HepG2 (cell line): ENCODE results near the gene C19orf73. TPM values are rescaled to one million over a fixed set of nuclear protein-coding genes. Genes with fewer than 3 reads are reported as not detected.

Experiments
- BHLHE40 ChIP-seq: IDR thresholded peaks from 2 replicates; pipeline ENCODE4 v1.6.1; 2011; ENCODE audit warnings: low read length, improper control_type of control experiment
- FOXJ3 ChIP-seq: sonication (generic); formaldehyde crosslinking; IDR thresholded peaks from 2 replicates; pipeline ENCODE4 v1.4.0; 2020; ENCODE audit warnings: missing genetic modification reagents, mild to moderate bottlenecking, borderline replicate concordance
- GFI1 ChIP-seq: sonication (generic); formaldehyde crosslinking; IDR thresholded peaks from 2 replicates; pipeline ENCODE4 v1.5.0; 2020; ENCODE audit warnings: missing genetic modification reagents, mild to moderate bottlenecking, borderline replicate concordance
- HNRNPLL ChIP-seq: fragments of 200-400 bp; formaldehyde crosslinking; IDR thresholded peaks from 2 replicates; pipeline ENCODE4 v1.6.1; 2017; ENCODE audit warnings: mild to moderate bottlenecking, low read depth, low read length; ENCODE audit not compliant: poor library complexity, severe bottlenecking
- KDM3A ChIP-seq: IDR thresholded peaks from 2 replicates; pipeline ENCODE4 v1.6.1; 2018; ENCODE audit warnings: low read depth, missing compliant biosample characterization
- MAFF ChIP-seq: IDR thresholded peaks from 2 replicates; pipeline ENCODE4 v1.6.1; 2011; ENCODE audit warnings: low read depth, low read length, improper control_type of control experiment
- MEF2D ChIP-seq: sonication (generic); formaldehyde crosslinking; IDR thresholded peaks from 2 replicates; pipeline ENCODE4 v1.5.1; 2020; ENCODE audit warnings: mild to moderate bottlenecking, missing genetic modification reagents
- MTA3 ChIP-seq: sonication (generic); formaldehyde crosslinking; IDR thresholded peaks from 2 replicates; pipeline ENCODE4 v1.4.0; 2020; ENCODE audit warnings: missing genetic modification reagents
- RFX1 ChIP-seq: fragments of 450-650 bp; IDR thresholded peaks from 2 replicates; pipeline ENCODE4 v1.6.1; 2017
- RXRB ChIP-seq: IDR thresholded peaks from 2 replicates; pipeline ENCODE4 v1.6.1; 2016; ENCODE audit warnings: borderline replicate concordance, missing genetic modification reagents, missing compliant biosample characterization
- SALL1 ChIP-seq: sonication (generic); formaldehyde crosslinking; IDR thresholded peaks from 2 replicates; pipeline ENCODE4 v1.8.0; 2022; ENCODE audit warnings: mild to moderate bottlenecking, missing genetic modification reagents
- TCF7L2 ChIP-seq: IDR thresholded peaks from 2 replicates; pipeline ENCODE4 v1.6.1; 2011; ENCODE audit warnings: mild to moderate bottlenecking, low read depth, low read length, moderate library complexity
- ZNF136 ChIP-seq: sonication (generic); formaldehyde crosslinking; IDR thresholded peaks from 2 replicates; pipeline ENCODE4 v1.8.1; 2022; ENCODE audit warnings: low read depth, mild to moderate bottlenecking, moderate library complexity, missing genetic modification reagents
- ZNF264 ChIP-seq: sonication (generic); formaldehyde crosslinking; IDR thresholded peaks from 2 replicates; pipeline ENCODE4 v1.4.0; 2020; ENCODE audit warnings: missing genetic modification reagents
- ZNF563 ChIP-seq: sonication (generic); formaldehyde crosslinking; IDR thresholded peaks from 2 replicates; pipeline ENCODE4 v1.8.0; 2022; ENCODE audit warnings: mild to moderate bottlenecking, moderate library complexity, missing genetic modification reagents
- ZNF792 ChIP-seq: IDR thresholded peaks from 2 replicates; pipeline ENCODE4 v1.6.1; 2016
- ZSCAN31 ChIP-seq: sonication (generic); formaldehyde crosslinking; IDR thresholded peaks from 2 replicates; pipeline ENCODE4 v1.5.0; 2020; ENCODE audit warnings: low read depth, mild to moderate bottlenecking, missing genetic modification reagents
- polyA plus RNA-seq, 8 experiments: library from polyadenylated mRNA; depleted of rRNA in 3 of 8; stranded (reverse) in 7 of 8; unstranded in 1 of 8; fragments of >200 nt; fragmentation: Illumina TruSeq in 4 of 8; extraction: Trizol in 4 of 8; gene quantifications; 2 replicates each; pipeline versions ENCODE4 v1.2.1 to v1.2.3, GENCODE V29; 2011 to 2016; ENCODE audit warnings: low read depth in 4 of 8, missing spikeins in 1 of 8, mixed read lengths in 1 of 8; ENCODE audit not compliant: insufficient read depth in 1 of 8
- total RNA-seq, 5 experiments: library from RNA; depleted of rRNA; stranded (reverse); fragments of >200 nt; fragmentation: Illumina TruSeq; extraction: Trizol; gene quantifications; 2 replicates each; pipeline ENCODE4 v1.2.3, GENCODE V29; 2016; ENCODE audit warnings: low read depth in 1 of 5
- TF ChIP-seq, protein P1 (sequence below): sonication (generic); formaldehyde crosslinking; IDR thresholded peaks from 2 replicates; pipeline ENCODE4 v1.8.1; 2023; ENCODE audit warnings: missing genetic modification reagents, mild to moderate bottlenecking, borderline replicate concordance
- TF ChIP-seq, protein P2 (sequence below): sonication (generic); formaldehyde crosslinking; IDR thresholded peaks from 2 replicates; pipeline ENCODE4 v1.4.0; 2020; ENCODE audit warnings: mild to moderate bottlenecking, missing genetic modification reagents
- TF ChIP-seq, protein P3 (sequence below): IDR thresholded peaks from 2 replicates; pipeline ENCODE4 v1.6.1; 2016
- TF ChIP-seq, protein P4 (sequence below): sonication (generic); formaldehyde crosslinking; conservative IDR thresholded peaks from 2 replicates; pipeline ENCODE4 v1.4.0; 2020; ENCODE audit warnings: missing genetic modification reagents

C19orf73 gene
- total and polyA plus RNA-seq, 2 of the 13 experiments (the other 11 are each of a cell fraction or from before 2014, with no cell fraction given): 1.4 to 1.5 TPM

DNA sequence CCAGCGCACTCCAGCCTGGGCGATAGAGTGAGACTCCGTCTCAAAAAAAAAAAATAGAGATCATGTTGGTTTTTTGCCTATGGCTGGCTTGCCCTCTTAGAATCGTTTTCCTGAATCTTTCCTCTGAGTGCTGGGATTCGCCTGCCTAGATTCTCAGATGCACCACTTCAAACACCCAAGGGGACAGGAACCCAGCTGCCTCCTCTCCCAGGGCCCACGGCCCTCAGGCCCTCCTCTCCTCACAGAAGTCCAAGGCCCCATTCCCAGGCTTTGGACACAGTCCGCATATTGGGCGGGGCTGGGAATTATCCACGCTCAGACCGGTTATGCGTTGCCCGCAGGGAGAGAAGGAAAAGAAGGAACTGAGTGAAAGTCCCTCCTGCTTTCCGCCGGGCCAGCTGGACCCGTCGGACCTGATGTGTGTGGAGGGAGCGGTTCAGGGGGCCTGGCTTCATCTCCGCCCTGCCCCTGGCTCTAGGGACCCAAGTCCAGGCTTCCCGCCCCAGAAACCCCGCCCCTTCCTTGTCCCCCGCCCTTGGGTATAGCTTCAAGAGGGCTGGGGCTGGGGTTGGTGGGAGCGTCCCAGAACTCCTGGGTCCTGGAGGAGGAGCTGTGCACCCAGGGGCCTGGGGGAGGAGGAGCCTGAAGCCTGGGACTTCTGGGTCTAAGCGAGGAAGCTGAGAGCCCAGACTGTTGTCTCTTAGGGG, 6.2 kb upstream of the C19orf73 start (continued):
- TF ChIP-seq RFX1 (no peak), FOXJ3 (CRISPR knock-in tag) (no peak), SALL1 (CRISPR knock-in tag) (peak; percentile 40), GFI1 (CRISPR knock-in tag) (no peak), ZSCAN31 (no peak; the same call in 1 of the 2 replicates), BHLHE40 (no peak), MTA3 (CRISPR knock-in tag) (no peak), RXRB (CRISPR knock-in tag) (no peak), KDM3A (CRISPR knock-in tag) (no peak), ZNF792 (CRISPR knock-in tag) (no peak), ZNF264 (no peak), ZNF136 (CRISPR knock-in tag) (no peak), ZNF563 (CRISPR knock-in tag) (no peak), MAFF (no peak), HNRNPLL (no peak), TCF7L2 (no peak), MEF2D (CRISPR knock-in tag) (no peak)
- TF ChIP-seq, protein P1, sequence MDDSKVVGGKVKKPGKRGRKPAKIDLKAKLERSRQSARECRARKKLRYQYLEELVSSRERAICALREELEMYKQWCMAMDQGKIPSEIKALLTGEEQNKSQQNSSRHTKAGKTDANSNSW (CRISPR knock-in tag): no peak
- TF ChIP-seq, protein P2, sequence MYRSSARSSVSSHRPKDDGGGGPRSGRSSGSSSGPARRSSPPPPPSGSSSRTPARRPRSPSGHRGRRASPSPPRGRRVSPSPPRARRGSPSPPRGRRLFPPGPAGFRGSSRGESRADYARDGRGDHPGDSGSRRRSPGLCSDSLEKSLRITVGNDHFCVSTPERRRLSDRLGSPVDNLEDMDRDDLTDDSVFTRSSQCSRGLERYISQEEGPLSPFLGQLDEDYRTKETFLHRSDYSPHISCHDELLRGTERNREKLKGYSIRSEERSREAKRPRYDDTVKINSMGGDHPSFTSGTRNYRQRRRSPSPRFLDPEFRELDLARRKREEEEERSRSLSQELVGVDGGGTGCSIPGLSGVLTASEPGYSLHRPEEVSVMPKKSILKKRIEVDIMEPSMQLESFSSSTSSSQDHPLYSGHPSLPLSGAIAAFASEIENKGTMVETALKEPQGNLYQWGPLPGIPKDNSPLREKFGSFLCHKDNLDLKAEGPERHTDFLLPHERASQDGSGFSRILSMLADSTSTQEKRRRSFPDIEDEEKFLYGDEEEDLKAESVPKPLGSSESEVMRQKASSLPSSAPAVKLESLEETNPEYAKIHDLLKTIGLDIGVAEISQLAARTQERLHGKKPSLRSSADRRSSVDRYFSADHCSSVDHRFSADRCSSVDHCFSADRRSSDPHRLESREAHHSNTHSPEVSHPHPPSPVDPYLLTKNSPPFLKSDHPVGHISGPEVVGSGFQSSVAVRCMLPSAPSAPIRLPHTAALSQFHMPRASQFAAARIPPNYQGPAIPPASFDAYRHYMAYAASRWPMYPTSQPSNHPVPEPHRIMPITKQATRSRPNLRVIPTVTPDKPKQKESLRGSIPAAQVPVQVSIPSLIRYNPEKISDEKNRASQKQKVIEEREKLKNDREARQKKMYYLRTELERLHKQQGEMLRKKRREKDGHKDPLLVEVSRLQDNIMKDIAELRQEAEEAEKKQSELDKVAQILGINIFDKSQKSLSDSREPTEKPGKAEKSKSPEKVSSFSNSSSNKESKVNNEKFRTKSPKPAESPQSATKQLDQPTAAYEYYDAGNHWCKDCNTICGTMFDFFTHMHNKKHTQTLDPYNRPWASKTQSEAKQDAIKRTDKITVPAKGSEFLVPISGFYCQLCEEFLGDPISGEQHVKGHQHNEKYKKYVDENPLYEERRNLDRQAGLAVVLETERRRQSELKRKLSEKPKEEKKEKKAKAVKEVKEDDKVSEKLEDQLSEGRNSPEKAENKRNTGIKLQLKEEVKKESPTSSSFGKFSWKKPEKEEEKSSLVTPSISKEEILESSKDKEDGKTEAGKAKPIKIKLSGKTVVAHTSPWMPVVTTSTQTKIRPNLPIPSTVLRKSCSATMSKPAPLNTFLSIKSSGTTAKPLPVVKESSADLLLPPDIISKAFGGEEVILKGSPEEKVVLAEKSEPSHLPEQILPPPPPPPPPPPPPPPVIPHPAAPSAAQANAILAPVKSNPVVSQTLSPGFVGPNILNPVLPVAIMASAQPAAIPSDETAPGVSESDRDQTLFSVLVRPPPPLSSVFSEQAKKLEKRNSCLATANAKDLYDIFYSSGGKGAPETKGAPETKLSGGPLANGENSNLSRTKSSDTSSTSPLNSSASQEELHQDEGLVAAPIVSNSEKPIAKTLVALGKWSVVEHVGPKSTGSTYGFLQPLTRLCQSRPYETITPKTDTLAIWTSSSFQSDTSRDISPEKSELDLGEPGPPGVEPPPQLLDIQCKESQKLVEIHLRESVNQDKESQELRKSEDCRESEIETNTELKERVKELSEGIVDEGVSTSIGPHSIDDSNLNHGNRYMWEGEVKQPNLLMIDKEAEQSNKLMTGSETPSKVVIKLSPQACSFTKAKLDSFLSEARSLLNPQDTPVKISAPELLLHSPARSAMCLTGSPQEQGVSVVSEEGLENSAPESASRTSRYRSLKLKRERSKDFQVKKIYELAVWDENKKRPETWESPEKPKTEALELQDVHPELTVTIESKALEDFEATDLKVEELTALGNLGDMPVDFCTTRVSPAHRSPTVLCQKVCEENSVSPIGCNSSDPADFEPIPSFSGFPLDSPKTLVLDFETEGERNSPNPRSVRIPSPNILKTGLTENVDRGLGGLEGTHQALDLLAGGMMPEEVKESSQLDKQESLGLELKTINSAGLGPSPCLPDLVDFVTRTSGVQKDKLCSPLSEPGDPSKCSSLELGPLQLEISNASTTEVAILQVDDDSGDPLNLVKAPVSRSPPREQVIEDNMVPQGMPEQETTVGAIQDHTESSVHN: no peak
- TF ChIP-seq, protein P3, sequence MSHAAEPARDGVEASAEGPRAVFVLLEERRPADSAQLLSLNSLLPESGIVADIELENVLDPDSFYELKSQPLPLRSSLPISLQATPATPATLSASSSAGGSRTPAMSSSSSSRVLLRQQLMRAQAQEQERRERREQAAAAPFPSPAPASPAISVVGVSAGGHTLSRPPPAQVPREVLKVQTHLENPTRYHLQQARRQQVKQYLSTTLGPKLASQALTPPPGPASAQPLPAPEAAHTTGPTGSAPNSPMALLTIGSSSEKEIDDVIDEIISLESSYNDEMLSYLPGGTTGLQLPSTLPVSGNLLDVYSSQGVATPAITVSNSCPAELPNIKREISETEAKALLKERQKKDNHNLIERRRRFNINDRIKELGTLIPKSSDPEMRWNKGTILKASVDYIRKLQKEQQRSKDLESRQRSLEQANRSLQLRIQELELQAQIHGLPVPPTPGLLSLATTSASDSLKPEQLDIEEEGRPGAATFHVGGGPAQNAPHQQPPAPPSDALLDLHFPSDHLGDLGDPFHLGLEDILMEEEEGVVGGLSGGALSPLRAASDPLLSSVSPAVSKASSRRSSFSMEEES (CRISPR knock-in tag): no peak
- TF ChIP-seq, protein P4, sequence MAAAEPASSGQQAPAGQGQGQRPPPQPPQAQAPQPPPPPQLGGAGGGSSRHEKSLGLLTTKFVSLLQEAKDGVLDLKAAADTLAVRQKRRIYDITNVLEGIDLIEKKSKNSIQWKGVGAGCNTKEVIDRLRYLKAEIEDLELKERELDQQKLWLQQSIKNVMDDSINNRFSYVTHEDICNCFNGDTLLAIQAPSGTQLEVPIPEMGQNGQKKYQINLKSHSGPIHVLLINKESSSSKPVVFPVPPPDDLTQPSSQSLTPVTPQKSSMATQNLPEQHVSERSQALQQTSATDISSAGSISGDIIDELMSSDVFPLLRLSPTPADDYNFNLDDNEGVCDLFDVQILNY: no peak
